ENCODE measurements around the gene ABCB9. TPM values are rescaled to one million over a fixed set of nuclear protein-coding genes. Genes with fewer than 3 reads are reported as not detected.
A peak's percentile ranks its signal among the peaks of the same experiment; 100 is the strongest.
"Not testable (repeated sequence)": the region's sequence is repeated elsewhere in the genome, so short reads cannot be mapped to it uniquely, and the experiment has no call there.

The ABCB9 gene
- total RNA-seq, 1 experiment from 2014 or later = 11.0 TPM

DNA sequence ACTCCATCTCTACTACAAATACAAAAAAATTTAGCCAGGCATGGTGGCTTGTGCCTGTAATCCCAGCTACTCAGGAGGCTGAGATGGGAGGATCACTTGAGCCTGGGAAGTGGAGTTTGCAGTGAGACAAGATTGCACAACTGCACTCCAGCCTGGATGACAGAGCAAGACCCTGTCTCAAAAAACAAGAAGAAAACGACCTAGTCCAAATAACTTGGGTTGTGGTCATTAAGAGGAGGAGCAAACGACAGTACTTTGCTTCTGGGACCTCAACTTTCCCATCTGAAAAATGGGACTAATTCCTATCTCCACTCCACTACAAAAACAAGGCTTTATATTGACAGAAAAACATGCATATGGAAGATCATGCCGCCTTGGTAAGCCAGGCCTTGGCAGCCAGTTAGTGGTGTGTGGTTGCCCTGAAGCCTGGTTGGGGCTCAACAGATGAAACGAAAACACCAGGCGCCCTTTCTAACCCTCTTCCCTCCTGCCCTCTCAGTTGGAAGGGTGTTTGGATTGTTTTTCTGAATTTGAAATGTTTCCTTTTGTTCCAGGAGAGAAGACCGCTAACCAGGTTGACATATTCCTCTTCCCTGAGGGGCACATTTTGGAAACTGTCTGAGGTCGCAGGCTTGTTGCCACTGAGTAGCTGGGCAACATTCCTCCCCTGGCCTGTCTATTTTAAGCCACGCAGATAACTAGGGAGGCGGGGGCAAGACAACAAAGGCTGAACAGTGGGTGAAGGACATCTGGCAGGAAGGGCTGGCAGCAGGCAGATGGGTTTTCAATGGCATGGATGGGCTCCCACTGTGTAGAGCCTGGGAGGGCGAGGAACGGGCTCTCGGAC lies 56.6 kb downstream of the ABCB9 start:
- no peak overlapping the region for H3K4me3 ChIP-seq
- no peak overlapping the region for H3K27ac ChIP-seq
- no peaks in the 10 kb centered on the region for H3K36me3 ChIP-seq
- DNase-seq (ENCODE audit: low read depth in 1 of 2, low spot score in 2 of 2) = no peak
- no peaks in the 10 kb centered on the region for H3K27me3 ChIP-seq (replicated peaks)
- peaks cover 3% of the 10 kb centered on the region; the same call in 1 of the 2 replicates for H3K4me1 ChIP-seq (replicated peaks)
- no peaks in the 10 kb centered on the region for H3K9me3 ChIP-seq (replicated peaks)

- no peaks in the 10 kb centered on the region for H3K27me3 ChIP-seq (replicated peaks)
- peaks cover 3% of the 10 kb centered on the region; the same call in 1 of the 2 replicates for H3K4me1 ChIP-seq (replicated peaks)
- H3K9me3 ChIP-seq (replicated peaks) = no peaks in the 10 kb centered on the region
- no peak overlapping the region for H3K4me3 ChIP-seq
- H3K36me3 ChIP-seq = no peaks in the 10 kb centered on the region
- no peak for DNase-seq (ENCODE audit: low read depth in 1 of 2, low spot score in 2 of 2)
- no peak overlapping the region for H3K27ac ChIP-seq
These were observed 57.3 kb downstream of the ABCB9 start for GRCh38 chr12:122908915-122909314.

DNA sequence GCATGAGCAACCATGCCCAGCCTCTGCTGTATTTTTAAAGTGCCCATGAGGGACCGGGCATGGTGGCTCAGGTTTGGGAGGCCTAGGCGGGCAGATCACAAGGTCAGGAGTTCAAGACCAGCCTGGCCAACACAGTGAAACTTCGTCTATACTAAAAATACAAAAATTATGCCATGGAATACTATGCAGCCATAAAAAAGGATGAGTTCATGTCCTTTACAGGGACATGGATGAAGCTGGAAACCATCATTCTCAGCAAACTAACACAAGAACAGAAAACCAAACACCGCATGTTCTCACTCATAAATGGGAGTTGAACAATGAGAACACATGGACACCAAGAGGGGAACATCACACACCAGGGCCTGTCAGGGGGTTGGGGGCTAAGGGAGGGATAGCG lies 61.0 kb downstream of the ABCB9 start:
- not testable (repeated sequence) for DNase-seq (ENCODE audit: low read depth in 1 of 2, low spot score in 2 of 2); H3K4me3 ChIP-seq; H3K9me3 ChIP-seq (replicated peaks); H3K36me3 ChIP-seq; H3K27me3 ChIP-seq (replicated peaks); H3K27ac ChIP-seq; H3K4me1 ChIP-seq (replicated peaks)

DNA sequence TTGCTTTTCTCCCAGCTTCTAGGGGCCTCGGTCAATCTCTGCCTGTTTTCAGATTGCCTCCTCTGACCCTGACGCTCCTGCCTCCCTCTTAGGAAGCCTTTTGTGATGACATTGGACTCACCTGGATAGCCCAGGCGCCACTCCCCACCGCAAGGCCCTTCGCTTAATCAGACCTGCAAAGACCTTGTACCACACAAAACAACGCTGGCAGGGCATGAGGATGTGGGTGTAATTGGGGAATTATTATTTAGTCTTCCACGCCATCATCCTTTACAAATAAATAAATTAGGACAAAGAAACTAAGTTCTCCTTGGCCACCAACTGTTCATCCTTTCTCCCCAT lies 62.6 kb downstream of the ABCB9 start:
- Histone ChIP-seq H3K9me3 (replicated peaks) (no peaks in the 10 kb centered on the region), H3K4me1 (replicated peaks) (peaks cover 5% of the 10 kb centered on the region), H3K36me3 (no peaks in the 10 kb centered on the region), H3K4me3 (no peak overlapping the region), H3K27ac (no peak overlapping the region), H3K27me3 (replicated peaks) (no peaks in the 10 kb centered on the region)
- DNase-seq (ENCODE audit: low read depth in 1 of 2, low spot score in 2 of 2) = no peak

DNA sequence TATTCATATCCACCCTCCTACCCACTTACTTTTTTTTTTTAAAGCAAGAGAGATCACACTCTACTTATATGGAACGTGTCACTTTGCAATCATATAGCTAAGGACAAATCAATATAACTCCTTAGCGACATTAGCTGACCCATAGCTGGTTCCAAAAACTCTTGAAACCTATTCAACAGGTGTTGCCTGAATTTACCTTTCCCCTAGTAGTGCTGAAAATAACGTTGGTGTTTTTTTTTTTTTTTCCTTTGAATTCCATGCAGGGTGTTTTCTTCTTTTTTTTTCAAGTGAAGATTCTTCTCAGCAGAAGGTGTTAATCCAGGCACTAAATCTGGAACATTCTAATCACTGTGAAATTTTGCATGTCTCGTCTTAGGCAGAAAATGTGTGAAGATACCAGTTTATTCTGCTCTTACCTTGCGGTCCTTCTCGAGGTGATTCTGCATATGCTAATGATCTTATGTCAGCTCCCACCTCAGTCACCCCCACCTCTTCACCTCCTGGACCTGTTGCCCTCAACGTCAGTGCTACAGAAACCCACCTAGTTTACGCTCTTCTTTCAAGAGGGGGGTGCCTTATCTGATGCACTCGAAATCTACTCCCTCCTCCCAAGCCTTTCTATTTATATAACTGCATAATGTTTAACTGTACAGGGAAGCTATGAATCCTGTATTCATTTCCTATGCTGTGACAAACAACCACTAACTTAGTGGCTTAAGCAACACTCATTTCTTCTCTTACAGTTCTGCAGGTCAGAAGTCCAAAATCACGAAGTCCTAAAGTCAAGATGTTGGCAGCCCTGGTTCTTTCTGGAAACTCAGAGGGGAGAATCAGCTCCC lies 63.2 kb downstream of the ABCB9 start:
- DNase-seq (ENCODE audit: low read depth in 1 of 2, low spot score in 2 of 2) = no peak
- Histone ChIP-seq H3K4me1 (replicated peaks) (peaks cover 11% of the 10 kb centered on the region), H3K36me3 (no peaks in the 10 kb centered on the region), H3K27me3 (replicated peaks) (no peaks in the 10 kb centered on the region), H3K27ac (no peak overlapping the region), H3K4me3 (no peak overlapping the region), H3K9me3 (replicated peaks) (no peaks in the 10 kb centered on the region)

GRCh38 chr12:122899887-122900286 lies 66.4 kb downstream of the ABCB9 start:
- DNase-seq (ENCODE audit: low read depth in 1 of 2, low spot score in 2 of 2) = no peak
- H3K4me3 ChIP-seq = no peak overlapping the region
- no peaks in the 10 kb centered on the region for H3K27me3 ChIP-seq (replicated peaks)
- H3K27ac ChIP-seq = no peak overlapping the region
- peaks cover 5% of the 10 kb centered on the region; the same call in 1 of the 2 replicates for H3K36me3 ChIP-seq
- H3K4me1 ChIP-seq (replicated peaks) = peaks cover 15% of the 10 kb centered on the region
- H3K9me3 ChIP-seq (replicated peaks) = no peaks in the 10 kb centered on the region

DNA sequence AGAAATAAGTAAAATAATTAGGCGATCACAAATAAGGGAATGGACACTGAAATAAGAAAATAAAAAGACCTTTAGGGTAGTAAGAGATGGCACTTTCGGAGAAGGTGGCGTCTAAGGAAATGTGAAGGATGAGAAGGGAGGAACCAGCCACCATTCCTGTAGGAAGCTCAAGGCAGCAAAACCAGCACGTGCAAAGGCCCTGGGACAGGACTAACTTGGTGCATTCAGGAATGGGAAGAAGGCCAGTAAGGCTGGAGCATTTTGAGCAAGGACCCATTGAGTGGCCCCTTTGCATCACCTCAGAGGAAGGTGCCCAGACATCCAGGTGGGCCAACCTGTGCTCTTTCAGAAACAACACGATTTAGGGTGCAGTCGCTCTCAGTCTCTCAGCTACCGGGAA lies 69.6 kb downstream of the ABCB9 start:
- H3K27me3 ChIP-seq (replicated peaks) = no peaks in the 10 kb centered on the region
- peak overlapping the region; percentile 59; the same call in 1 of the 2 replicates for H3K4me3 ChIP-seq
- no peaks in the 10 kb centered on the region for H3K9me3 ChIP-seq (replicated peaks)
- H3K36me3 ChIP-seq = peaks cover 10% of the 10 kb centered on the region; the same call in 1 of the 2 replicates
- no peak overlapping the region for H3K27ac ChIP-seq
- peaks cover 37% of the 10 kb centered on the region for H3K4me1 ChIP-seq (replicated peaks)
- DNase-seq (ENCODE audit: low read depth in 1 of 2, low spot score in 2 of 2) = no peak

DNA sequence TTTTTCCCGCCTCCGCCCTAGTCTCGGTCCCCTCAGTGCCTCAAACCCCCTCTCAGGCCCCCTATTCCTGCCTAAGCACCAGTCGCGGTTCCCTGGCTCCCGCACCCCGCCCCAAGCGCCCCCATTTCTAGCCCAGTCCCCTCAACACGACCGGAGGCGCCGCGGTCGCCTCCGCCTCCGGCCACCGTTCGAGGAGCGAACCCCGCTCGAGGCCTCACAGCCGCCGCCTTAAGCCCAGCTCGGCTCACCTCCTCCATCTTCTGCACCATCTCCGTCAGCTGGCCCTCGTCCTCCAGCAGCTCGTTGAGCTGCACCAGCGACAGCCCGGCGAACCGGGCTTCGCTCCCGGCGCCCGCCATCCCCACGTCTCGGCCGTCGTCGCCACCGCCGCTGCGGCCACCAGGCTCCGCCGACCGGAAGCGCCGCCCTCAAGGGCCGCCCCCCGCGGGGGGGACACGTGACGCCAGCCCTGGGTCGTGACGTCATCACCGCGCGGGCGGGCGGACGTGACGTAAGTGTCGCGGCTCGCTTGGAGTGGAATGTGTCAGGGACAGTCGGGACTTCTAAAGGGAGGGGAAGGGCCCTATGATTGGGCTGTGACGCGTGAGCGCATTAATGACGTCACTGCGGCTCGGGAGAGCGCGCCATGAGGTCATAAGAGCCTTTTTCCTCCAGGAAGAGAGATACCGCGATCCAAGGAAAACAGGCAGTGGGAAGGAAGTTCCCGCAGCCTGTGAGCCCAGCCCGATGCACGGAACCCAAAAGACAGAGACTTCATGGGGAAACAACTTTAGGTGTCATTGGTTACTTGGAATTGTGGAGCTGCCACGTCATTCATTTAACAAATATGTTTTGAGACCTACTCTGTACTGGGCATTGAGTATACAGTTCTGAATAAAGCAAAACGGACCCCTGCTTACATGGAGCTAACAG lies 70.3 kb downstream of the ABCB9 start, which contains the start of gene VPS37B:
VPS37B (minus strand) TSS at position 421 of the 933 bp plus-strand sequence; CDS start at position 359, 62 bp downstream.
- DNase-seq (ENCODE audit: low read depth in 1 of 2, low spot score in 2 of 2) = peak; percentile 81 to 90
- Histone ChIP-seq H3K36me3 (peaks cover 10% of the 10 kb centered on the region; the same call in 1 of the 2 replicates), H3K4me1 (replicated peaks) (peaks cover 44% of the 10 kb centered on the region), H3K27ac (peak within 1 kb of the TSS; percentile 61), H3K9me3 (replicated peaks) (no peaks in the 10 kb centered on the region), H3K4me3 (peak within 1 kb of the TSS; percentile 59), H3K27me3 (replicated peaks) (no peaks in the 10 kb centered on the region)

DNA sequence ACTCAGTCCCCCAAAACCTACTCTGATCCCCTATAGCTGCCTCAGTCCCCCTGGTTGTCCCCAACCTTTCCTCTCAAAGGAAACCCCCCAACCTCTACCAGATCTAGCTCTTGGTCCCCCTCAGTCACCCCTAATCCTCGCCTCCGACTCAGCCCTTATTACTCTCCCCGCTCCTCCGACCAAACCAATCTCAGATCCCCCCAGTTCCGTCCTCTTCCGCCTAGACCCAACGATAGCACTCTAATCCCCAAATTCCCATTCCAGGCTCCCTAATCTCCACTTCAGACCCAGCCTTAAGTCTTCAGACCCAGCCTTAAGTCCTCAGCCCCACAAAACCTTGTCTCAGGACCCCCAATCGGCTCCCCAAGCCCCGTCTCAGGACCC lies 71.0 kb downstream of the ABCB9 start:
- Histone ChIP-seq H3K36me3 (peaks cover 10% of the 10 kb centered on the region; the same call in 1 of the 2 replicates), H3K27ac (peak overlapping the region; percentile 61), H3K4me3 (peak overlapping the region; percentile 59), H3K9me3 (replicated peaks) (no peaks in the 10 kb centered on the region), H3K4me1 (replicated peaks) (peaks cover 48% of the 10 kb centered on the region), H3K27me3 (replicated peaks) (no peaks in the 10 kb centered on the region)
- no peak for DNase-seq (ENCODE audit: low read depth in 1 of 2, low spot score in 2 of 2)

- Histone ChIP-seq H3K27me3 (replicated peaks) (no peaks in the 10 kb centered on the region), H3K27ac (peak overlapping the region; percentile 61; the same call in 1 of the 2 replicates), H3K4me3 (peak overlapping the region; percentile 59), H3K4me1 (replicated peaks) (peaks cover 48% of the 10 kb centered on the region), H3K36me3 (peaks cover 10% of the 10 kb centered on the region; the same call in 1 of the 2 replicates), H3K9me3 (replicated peaks) (no peaks in the 10 kb centered on the region)
- no peak for DNase-seq (ENCODE audit: low read depth in 1 of 2, low spot score in 2 of 2)
These were observed 71.8 kb downstream of the ABCB9 start for GRCh38 chr12:122894193-122895121.

DNA sequence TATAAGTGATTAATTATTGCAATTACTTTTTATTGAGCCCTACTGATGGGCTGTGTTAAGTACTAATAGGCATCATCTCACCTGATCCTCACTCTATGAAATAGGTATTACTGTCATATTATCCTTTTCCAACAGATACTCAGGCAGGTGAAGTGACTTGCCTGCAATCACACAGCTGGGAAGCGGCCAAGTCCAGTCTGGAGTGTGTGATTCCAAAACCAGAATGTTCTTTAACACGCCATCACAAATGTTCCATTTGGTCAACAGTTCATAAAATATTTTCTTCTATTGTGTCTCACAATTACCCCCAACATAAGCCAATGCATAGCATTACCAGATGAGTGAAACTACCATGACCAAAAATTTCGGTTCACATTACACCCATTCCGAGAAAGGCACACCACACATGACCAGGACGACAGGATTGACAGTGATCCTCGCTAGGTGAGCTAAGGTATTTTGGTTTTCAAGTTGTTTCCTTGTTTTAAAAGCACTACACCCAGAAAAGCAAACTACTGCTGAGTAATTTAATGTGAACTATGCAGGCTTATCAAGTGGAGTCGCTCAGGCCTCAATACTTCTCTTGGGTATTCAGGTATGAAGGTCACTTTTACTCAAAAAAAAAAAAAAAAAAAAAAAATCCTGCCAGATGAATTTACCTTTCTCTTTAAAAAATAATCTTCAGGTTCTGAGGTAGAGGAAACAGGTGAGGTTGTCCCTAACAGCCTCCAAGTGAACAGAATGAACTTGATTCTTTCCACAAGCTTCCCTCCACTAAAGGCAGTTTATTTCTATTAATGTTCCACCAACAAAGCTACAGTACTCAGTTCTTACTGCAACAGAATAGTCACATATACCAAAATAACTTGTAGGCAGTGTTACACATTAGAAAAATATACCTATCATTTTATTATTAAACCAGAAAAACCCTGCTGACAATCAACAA lies 72.8 kb downstream of the ABCB9 start:
- no peak for DNase-seq (ENCODE audit: low read depth in 1 of 2, low spot score in 2 of 2)
- no peak overlapping the region for H3K4me3 ChIP-seq
- peaks cover 49% of the 10 kb centered on the region for H3K4me1 ChIP-seq (replicated peaks)
- no peaks in the 10 kb centered on the region for H3K27me3 ChIP-seq (replicated peaks)
- no peak overlapping the region for H3K27ac ChIP-seq
- H3K36me3 ChIP-seq = peaks cover 10% of the 10 kb centered on the region; the same call in 1 of the 2 replicates
- H3K9me3 ChIP-seq (replicated peaks) = no peaks in the 10 kb centered on the region
